KMS-11 (cell line): Measurements from ENCODE around the gene CHAT.

Source experiments
- H2AFZ ChIP-seq: fragments of 200-600 bp; sonication (generic); 2 replicates; pipeline ENCODE4 v1.6.1; 2016; ENCODE audit warnings: antibody characterized with exemption, mixed run types, low read depth
- H3K27ac ChIP-seq: fragments of 200-600 bp; sonication (generic); 2 replicates; pipeline ENCODE4 v1.6.1; 2016; ENCODE audit warnings: mild to moderate bottlenecking, mixed run types
- H3K27me3 ChIP-seq: fragments of 200-600 bp; sonication (generic); 2 replicates; pipeline ENCODE4 v1.6.1; 2017; ENCODE audit warnings: mild to moderate bottlenecking, low read depth, mixed run types, moderate library complexity; ENCODE audit not compliant: insufficient read depth
- H3K36me3 ChIP-seq: fragments of 200-600 bp; sonication (generic); 2 replicates; pipeline ENCODE4 v1.6.1; 2017; ENCODE audit warnings: mild to moderate bottlenecking, mixed run types; ENCODE audit not compliant: insufficient read depth
- H3K4me1 ChIP-seq: fragments of 200-600 bp; sonication (generic); 2 replicates; pipeline ENCODE4 v1.6.1; 2016; ENCODE audit warnings: mild to moderate bottlenecking, low read depth, mixed run types; ENCODE audit not compliant: poor library complexity, severe bottlenecking
- H3K4me2 ChIP-seq: fragments of 200-600 bp; sonication (generic); 2 replicates; pipeline ENCODE4 v1.7.0; 2016; ENCODE audit warnings: mild to moderate bottlenecking, mixed run types
- H3K4me3 ChIP-seq: fragments of 200-600 bp; sonication (generic); IDR thresholded peaks from 2 replicates; pipeline ENCODE4 v1.6.1; 2017; ENCODE audit warnings: low read depth, low read length, mixed read lengths; ENCODE audit not compliant: insufficient read depth
- H3K79me2 ChIP-seq: fragments of 200-600 bp; sonication (generic); 2 replicates; pipeline ENCODE4 v1.6.1; 2016; ENCODE audit warnings: low read depth, mixed run types; ENCODE audit not compliant: insufficient read depth
- H3K9ac ChIP-seq: fragments of 200-600 bp; sonication (generic); 2 replicates; pipeline ENCODE4 v1.6.1; 2016; ENCODE audit warnings: mild to moderate bottlenecking, mixed run types
- H4K20me1 ChIP-seq: fragments of 200-600 bp; sonication (generic); 2 replicates; pipeline ENCODE4 v1.6.1; 2016; ENCODE audit warnings: mild to moderate bottlenecking, mixed run types; ENCODE audit not compliant: insufficient read depth
- TF ChIP-seq, protein P1 (sequence below): fragments of 200-600 bp; sonication (generic); conservative IDR thresholded peaks from 2 replicates; pipeline ENCODE4 v1.6.1; 2017; ENCODE audit warnings: low read depth, mild to moderate bottlenecking, antibody characterized with exemption, low read length, moderate library complexity, mixed read lengths

The CHAT gene

DNA sequence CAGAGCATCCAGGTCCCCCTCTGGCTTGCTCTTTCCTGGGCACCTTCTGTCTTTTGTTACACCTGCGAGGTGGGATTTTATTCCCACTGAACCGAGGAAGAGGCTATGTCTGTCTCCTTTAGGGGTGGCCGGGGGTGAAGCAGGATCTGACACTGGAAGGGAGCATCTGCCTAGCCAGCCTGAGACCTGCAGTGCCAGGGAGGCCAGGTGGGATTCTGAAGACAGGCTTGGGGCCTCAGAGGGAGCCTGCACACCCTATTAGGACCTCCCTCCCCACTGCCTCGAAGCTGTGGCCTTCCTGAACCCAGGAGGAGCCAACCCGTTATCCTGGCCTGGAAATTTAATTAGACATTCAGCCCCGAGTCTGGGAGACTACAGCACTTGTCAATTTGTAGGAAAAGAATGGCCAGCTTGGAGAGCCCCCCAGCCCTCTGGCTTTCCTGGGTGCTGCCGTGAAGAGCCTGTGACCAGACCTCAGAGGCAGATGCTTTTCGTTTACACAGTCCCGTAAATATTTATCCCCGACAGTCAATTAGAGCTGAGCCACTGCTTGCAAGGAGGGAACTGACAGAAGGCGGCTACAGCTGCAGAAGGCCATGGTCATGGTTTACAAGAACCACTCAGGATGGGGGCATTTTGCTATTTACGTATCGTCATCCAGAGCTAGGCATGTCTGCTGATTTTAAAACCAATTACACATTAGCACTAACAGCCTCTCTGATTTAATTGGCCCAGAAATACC is 19.7 kb downstream of the CHAT start:
- H3K79me2 ChIP-seq, result no peaks in the 10 kb centered on the region
- TF ChIP-seq, protein P1, sequence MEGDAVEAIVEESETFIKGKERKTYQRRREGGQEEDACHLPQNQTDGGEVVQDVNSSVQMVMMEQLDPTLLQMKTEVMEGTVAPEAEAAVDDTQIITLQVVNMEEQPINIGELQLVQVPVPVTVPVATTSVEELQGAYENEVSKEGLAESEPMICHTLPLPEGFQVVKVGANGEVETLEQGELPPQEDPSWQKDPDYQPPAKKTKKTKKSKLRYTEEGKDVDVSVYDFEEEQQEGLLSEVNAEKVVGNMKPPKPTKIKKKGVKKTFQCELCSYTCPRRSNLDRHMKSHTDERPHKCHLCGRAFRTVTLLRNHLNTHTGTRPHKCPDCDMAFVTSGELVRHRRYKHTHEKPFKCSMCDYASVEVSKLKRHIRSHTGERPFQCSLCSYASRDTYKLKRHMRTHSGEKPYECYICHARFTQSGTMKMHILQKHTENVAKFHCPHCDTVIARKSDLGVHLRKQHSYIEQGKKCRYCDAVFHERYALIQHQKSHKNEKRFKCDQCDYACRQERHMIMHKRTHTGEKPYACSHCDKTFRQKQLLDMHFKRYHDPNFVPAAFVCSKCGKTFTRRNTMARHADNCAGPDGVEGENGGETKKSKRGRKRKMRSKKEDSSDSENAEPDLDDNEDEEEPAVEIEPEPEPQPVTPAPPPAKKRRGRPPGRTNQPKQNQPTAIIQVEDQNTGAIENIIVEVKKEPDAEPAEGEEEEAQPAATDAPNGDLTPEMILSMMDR, result no peak
- H3K36me3 ChIP-seq, result no peaks in the 10 kb centered on the region
- no peak overlapping the region for H3K4me2 ChIP-seq
- no peaks in the 10 kb centered on the region for H3K27me3 ChIP-seq
- H3K27ac ChIP-seq, result no peak overlapping the region
- no peak overlapping the region for H3K9ac ChIP-seq
- H3K4me3 ChIP-seq, result no peak overlapping the region
- no peak overlapping the region for H2AFZ ChIP-seq
- H4K20me1 ChIP-seq, result no peaks in the 10 kb centered on the region
- no peaks in the 10 kb centered on the region for H3K4me1 ChIP-seq

DNA sequence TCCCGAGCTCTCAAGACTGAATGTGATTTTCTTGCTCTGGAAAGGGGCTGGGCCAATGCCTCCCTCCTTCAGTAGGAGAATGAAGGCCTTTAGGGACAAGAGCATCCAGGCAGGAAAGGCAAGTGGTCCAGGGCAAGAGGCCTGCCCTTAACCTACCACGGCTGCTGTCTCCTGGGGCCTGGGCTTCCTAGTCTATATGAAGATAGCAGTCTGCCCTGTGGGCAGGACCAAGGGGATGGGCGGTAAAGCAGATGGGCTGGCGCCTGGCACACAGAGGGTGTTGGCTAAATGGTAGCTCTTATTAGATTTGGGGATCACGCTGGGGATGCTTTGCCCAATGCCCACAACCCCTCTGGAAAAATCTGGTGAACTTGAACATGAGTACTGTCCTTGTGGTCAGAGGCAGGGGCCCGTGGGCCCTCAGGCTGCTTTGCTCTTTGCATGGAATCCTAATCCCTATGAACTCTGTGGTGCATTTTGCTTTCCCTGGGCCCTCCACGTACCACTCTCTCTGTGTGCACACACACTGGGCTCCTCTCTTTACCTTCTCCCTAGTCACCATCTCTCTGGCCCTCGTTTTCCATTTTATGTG is 20.3 kb downstream of the CHAT start:
- H3K27ac ChIP-seq, result no peak overlapping the region
- H3K27me3 ChIP-seq, result no peaks in the 10 kb centered on the region
- H3K4me2 ChIP-seq, result no peak overlapping the region
- no peak overlapping the region for H3K4me3 ChIP-seq
- no peaks in the 10 kb centered on the region for H3K36me3 ChIP-seq
- H3K79me2 ChIP-seq, result no peaks in the 10 kb centered on the region
- TF ChIP-seq, protein P1, result no peak
- H3K9ac ChIP-seq, result no peak overlapping the region
- H4K20me1 ChIP-seq, result no peaks in the 10 kb centered on the region
- H2AFZ ChIP-seq, result no peak overlapping the region
- no peaks in the 10 kb centered on the region for H3K4me1 ChIP-seq

DNA sequence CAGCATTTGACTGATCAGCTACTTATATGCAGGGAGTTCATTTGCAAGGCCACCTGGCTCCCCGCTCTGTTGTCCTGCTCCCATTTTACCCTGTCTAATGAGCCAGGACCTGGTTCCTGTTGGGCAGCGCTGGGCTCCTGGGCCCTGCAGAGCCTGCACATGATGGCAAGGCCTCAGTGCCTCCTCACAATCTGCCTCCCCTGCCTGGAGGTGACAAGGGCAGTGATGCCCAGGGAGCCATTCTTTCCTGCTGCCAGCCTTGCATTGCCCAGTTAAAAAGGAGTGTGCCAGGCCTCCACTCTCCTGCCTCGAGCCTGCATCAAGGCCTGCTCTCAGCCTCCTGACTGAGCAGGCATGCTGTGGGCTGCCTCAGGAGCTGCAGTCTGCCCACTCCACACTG is 28.5 kb downstream of the CHAT start:
- H3K9ac ChIP-seq, result no peak overlapping the region
- no peaks in the 10 kb centered on the region for H4K20me1 ChIP-seq
- TF ChIP-seq, protein P1, result no peak
- no peaks in the 10 kb centered on the region for H3K27me3 ChIP-seq
- no peak overlapping the region for H3K4me3 ChIP-seq
- no peak overlapping the region for H3K4me2 ChIP-seq
- H3K79me2 ChIP-seq, result no peaks in the 10 kb centered on the region
- no peak overlapping the region for H3K27ac ChIP-seq
- no peaks in the 10 kb centered on the region for H3K36me3 ChIP-seq
- H3K4me1 ChIP-seq, result no peaks in the 10 kb centered on the region
- H2AFZ ChIP-seq, result no peak overlapping the region

DNA sequence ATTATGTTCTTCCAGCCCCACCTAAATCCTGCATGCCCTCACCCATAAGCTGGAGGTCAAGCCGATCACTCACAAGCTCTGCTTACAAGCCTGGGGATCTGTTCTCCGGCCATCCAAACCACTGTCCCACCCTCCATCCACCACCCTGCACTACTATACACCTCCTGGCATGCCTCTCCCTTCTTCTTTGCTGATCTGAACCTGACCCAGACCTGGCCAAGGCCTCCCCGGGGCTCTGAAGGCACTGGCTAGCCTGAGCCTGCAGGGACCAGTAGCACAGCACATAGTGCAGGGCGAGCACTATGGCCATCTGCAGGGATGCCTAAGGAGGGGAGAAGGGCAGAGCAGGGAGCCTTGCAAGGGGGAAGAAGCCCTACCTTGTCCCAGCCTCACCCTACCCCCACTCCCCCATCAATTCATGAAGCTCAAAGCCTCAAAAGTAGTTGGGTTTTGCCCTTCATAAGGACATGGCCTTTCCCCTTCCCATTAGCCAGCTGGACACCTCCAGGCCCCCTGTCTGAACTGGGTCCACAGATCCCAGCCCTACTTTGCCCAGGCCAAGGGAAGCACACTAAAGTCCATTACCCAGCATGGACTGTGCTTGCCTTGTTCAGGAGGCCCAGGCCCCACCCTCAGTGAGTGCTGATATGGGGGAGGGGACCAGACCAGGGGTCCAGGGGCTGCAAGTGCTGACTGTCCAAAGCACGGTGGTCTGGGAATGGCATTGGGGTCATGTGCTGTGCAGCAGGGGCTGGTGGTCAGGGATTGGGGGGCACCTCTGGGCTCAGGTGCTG is 29.6 kb downstream of the CHAT start:
- H3K4me2 ChIP-seq, result no peak overlapping the region
- TF ChIP-seq, protein P1, result no peak

More for the DNA sequence above, 29.6 kb downstream of the CHAT start:
- Histone ChIP-seq H3K27me3 (no peaks in the 10 kb centered on the region), H3K36me3 (no peaks in the 10 kb centered on the region), H3K79me2 (no peaks in the 10 kb centered on the region), H2AFZ (no peak overlapping the region), H3K9ac (no peak overlapping the region), H3K27ac (no peak overlapping the region), H3K4me3 (no peak overlapping the region), H3K4me1 (no peaks in the 10 kb centered on the region), H4K20me1 (no peaks in the 10 kb centered on the region)
